NT2/D1 (cell line): ENCODE data around the gene NPSR1.

Experiments
- SUZ12 ChIP-seq: IDR thresholded peaks from 2 replicates; pipeline ENCODE4 v1.6.1; 2011; ENCODE audit not compliant: insufficient read length, insufficient read depth; ENCODE audit errors: extremely low read depth
- YY1 ChIP-seq: IDR thresholded peaks from 2 replicates; pipeline ENCODE4 v1.6.1; 2011; ENCODE audit not compliant: insufficient read length, insufficient read depth
- ZNF274 ChIP-seq: IDR thresholded peaks from 2 replicates; pipeline ENCODE4 v1.6.1; 2011; ENCODE audit warnings: mild to moderate bottlenecking, low read depth, low read length

DNA sequence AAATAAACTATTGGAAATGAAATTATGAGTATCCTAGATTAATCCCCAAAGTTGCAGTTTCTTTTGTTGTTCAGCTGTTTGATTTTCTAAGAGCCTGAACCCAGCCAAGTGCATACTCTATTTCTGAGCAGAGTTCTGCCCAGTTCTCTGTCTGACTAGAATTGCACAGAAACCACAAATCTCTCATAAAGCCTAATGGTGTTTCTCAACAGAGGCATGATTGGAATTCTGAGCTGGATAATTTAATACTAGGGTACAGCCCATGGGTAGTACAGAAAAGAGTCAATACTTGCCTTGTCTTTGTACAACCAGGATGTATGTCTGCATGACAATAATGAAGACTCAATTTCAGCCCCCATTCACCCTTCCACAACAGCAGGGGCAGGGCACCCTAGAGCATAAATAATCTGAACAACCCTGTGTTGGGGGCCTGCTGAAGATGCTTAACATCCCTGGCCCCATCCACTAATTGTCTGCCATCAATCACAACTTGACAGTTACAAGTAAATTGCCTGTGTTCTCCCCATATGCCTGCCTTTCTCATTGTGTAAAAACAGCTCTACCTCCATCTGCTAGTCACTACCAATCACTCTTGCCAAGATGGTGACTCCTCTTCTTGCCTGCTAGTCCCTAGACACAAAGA, 114.4 kb downstream of the NPSR1 start:
- TF ChIP-seq ZNF274 (no peak), YY1 (no peak), SUZ12 (no peak)
